ENCODE results near the gene GDF15.
"Not testable (repeated sequence)": the region's sequence is repeated elsewhere in the genome, so short reads cannot be mapped to it uniquely, and the experiment has no call there.

- not testable (repeated sequence) for TF ChIP-seq FOXA1 (IDR thresholded peaks at IDR 0.05); FOXM1 (IDR thresholded peaks at IDR 0.05; ENCODE audit: borderline replicate concordance); FOXK2 (IDR thresholded peaks at IDR 0.05); SP1 (IDR thresholded peaks at IDR 0.05); NFRKB (IDR thresholded peaks at IDR 0.05); PKNOX1 (IDR thresholded peaks at IDR 0.05); ELF4 (IDR thresholded peaks at IDR 0.05); CTBP1 (IDR thresholded peaks at IDR 0.05; ENCODE audit: borderline replicate concordance); BHLHE40 (IDR thresholded peaks at IDR 0.05; ENCODE audit: borderline replicate concordance); ZNF384 (IDR thresholded peaks at IDR 0.05); L3MBTL2 (conservative IDR thresholded peaks at IDR 0.05)
Observed at GRCh38 chr19:18405754-18406153, 19.8 kb downstream of the GDF15 start.
